Cerebellar nuclear complex (tissue), 1 donor: ENCODE data around the gene PPID.
"Not testable (repeated sequence)": the region's sequence is repeated elsewhere in the genome, so short reads cannot be mapped to it uniquely, and the experiment has no call there.

ENCODE experiments used
- DNase-seq, 2 experiments: peaks; one replicate each; lab custom pipeline; 2025; lab: John Stamatoyannopoulos, UW

PPID gene

DNA sequence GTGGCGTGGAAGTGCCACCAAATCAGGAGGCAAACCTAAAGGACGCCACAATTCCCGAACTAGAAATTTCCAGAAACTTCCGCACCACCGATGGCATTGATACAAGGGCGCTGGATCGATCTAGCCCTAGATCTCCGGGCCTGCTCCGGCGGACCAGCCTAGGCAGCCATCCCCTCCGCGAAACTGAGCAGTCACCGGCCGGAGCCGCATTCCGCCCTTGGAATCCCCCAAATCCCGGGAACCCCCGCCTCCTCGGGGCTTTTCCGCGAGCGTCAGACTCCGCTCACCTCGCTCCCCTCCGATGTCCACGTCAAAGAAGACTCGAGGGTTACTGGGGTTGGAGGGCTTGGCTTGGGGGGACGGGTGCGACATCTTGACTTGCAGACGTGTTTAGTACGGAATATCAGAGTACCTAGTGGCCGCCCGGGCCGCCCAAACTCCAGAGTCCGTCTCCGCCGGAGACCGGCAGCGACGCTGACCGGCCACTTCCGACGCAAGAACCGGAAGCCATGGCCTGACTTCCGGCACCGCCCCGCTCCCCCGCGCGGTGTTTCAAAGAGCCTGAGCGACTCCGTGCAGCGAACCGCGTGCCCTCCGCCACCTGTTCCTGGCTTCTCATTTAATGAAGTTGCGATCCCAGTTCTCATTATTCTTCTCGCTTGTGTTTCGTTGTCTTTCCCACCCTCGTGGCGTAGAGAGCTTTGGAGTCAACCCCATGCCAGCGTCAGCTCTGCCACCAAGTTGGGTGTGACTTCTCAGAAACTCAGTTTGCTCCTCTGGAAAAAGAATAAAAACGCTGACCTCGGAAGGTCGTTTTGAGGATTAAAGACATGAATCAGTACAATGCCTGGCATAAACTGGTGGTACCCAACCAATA lies at the start of gene PPID:
Gene PPID (minus strand): TSS at position 480 of the 877 bp plus-strand sequence. CDS start 108 bp downstream, at position 372.
- peak in 1 of 2 experiments; percentile 38 for DNase-seq

DNA sequence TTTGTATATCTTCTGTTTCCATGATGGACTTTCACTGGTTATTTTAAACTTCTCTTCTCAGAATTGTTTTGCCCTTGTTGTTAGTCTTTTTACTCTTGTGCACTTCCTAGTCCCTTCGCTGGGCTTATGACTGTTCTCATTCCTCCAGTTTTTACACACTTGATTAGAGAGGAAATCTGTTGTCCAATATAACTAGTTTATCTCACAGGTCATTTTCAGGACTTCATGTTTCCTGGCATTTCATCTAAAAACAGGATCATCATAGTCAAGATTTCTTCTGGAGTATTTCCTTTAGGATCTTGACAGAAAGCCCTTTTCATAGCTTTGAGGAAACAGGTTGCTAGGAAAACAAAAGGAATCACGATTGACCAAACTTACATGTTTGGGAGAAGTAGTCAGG lies 48.6 kb upstream of the PPID start:
- no peak for DNase-seq

DNA sequence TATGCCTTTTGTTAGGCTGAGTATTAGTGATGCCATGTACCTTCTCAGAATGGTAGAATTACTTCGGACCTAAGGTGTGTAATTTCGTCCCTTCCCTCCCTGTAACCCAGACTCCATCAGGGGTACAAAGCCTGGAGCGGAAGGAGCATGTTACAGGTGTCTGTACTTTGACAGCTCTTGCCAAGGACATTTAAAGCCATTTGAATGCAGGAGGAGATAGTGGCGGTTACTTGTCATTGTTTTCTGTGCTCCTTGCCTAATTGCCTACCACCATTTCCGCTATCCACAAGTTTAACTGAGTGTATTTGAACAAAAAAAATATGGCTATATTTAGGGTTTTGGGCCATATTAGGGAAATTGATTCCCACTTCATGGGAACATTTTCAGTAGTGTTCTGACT lies 47.5 kb upstream of the PPID start:
- DNase-seq: no peak

- DNase-seq: no peak
Observed at GRCh38 chr4:158769175-158769921, 46.2 kb upstream of the PPID start.

- DNase-seq: peak in 1 of 2 experiments; percentile 17
Observed at GRCh38 chr4:158768555-158769174, 45.5 kb upstream of the PPID start, which contains the start of gene FNIP2. TSS of gene FNIP2 (plus strand) at chr4:158769026. CDS start at chr4:158769213, 187 bp downstream.

- no peak for DNase-seq
Observed at GRCh38 chr4:158767451-158767850, 44.3 kb upstream of the PPID start.

- DNase-seq: no peak
Observed at GRCh38 chr4:158766434-158767044, 43.3 kb upstream of the PPID start.

GRCh38 chr4:158763462-158763861 lies 40.3 kb upstream of the PPID start:
- no peak for DNase-seq

- no peak for DNase-seq
Observed at GRCh38 chr4:158762553-158762952, 39.4 kb upstream of the PPID start.

GRCh38 chr4:158760866-158761265 lies 37.7 kb upstream of the PPID start:
- no peak for DNase-seq

DNA sequence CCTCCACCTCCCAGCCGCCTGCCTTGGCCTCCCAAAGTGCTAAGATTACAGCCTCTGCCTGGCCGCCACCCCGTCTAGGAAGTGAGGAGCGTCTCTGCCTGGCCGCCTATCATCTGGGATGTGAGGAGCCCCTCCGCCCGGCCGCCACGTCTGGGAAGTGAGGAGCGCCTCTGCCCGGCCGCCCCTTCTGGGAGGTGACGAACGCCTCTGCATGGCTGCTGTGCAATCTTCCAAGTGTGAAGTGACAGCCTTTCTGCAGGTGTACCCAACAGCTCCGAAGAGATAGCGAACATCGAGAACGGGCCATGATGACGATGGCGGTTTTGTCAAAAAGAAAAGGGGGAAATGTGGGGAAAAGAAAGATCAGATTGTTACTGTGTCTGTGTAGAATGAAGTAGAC lies 36.3 kb upstream of the PPID start:
- DNase-seq: not testable (repeated sequence)

GRCh38 chr4:158758703-158759102 lies 35.5 kb upstream of the PPID start:
- DNase-seq: no peak

DNA sequence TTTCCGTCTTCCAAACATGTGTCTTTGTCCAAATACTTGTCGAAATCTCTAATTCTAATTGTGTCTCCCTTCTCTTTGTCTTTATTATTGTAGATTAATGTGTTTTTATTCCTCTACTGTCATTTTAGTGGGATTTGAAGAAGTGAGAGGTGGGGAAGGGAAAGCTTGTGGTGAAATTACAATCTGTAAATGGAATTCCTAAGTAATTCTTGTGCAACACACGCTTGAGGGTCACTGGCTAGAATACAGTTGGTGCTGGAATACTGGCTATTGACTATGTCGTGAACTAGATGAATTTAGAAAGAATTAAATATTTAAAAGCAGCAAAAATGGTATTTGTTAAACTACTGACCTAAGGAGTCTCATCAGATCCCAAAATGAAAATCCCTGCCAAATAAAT lies 34.9 kb upstream of the PPID start:
- no peak for DNase-seq

GRCh38 chr4:158756588-158756987 lies 33.4 kb upstream of the PPID start:
- DNase-seq: no peak

DNA sequence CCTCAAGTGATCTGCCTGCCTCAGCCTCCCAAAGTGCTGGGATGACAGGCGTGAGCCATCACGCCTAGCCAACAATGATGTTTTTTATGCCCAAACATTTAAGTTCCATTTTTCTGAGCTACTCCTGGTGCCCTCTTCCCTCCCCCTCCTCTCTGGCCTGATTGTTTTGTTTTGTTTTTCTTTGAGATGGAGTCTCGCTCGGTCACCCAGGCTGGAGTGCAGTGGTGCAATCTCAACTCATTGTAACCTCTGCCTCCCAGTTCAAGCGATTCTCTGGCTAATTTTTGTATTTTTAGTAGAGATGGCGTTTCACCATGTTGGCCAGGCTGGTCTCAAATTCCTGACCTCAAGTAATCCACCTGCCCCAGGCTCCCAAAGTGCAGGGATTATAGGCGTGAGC lies 32.6 kb upstream of the PPID start:
- DNase-seq: not testable (repeated sequence)

DNA sequence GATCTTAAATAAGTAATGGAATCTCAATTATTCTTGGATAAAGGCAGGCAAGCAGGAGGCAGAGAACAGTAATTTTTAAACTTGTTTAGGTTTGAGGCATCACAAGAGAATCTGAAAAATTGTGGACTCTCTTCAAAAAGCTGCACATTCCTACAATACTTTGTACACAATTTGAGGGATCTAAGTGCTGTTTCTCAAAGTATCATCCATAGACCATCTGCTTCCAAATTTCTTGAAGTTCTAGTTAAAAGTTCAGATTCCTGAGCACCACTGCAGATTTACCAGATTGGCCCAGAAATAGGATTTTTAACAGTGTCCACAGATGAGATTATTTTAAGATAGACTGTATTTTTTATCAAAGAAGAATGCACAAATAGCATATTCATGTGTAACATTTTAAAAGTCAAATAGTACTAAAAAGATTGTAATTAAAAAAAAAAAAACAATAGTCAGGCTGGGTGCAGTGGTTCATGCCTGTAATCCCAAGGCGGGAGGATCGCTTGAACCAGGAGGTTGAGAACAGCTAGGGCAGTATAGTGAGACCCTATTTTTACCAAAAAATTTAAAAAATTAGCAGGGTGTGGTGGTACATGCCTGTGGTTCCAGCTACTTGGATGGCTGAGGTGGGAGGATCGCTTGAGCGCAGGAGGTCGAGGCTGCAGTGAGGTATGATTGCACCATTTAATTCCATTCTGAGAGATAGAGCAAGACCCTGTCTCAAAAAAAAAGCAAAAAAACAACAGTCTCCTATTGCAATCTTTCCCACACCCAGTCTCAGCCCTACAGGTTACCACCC lies 31.4 kb upstream of the PPID start:
- no peak for DNase-seq

DNA sequence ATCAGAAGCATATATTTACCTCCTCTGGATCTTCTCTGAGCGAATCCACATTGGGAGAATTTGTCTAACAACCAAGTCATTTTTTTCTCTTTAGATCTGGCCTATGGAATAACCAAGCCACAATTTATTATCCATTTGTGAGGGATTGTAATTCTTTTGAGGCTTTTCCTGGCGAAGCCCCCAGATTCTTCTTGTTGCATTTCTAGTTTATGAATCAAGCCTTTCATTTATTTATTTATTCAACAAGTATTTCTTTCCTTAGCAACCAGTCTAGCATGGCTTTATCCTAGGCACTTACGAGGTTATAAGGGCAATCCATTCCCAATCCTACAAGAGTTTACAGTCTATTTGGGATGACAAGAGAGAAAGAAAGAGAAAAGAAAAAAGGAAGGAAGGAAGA lies 27.2 kb upstream of the PPID start:
- DNase-seq: no peak

GRCh38 chr4:158746537-158746936 lies 23.3 kb upstream of the PPID start:
- not testable (repeated sequence) for DNase-seq

- no peak for DNase-seq
Observed at GRCh38 chr4:158741326-158742021, 18.3 kb upstream of the PPID start.

- no peak for DNase-seq
Observed at GRCh38 chr4:158739600-158739999, 16.4 kb upstream of the PPID start.

DNA sequence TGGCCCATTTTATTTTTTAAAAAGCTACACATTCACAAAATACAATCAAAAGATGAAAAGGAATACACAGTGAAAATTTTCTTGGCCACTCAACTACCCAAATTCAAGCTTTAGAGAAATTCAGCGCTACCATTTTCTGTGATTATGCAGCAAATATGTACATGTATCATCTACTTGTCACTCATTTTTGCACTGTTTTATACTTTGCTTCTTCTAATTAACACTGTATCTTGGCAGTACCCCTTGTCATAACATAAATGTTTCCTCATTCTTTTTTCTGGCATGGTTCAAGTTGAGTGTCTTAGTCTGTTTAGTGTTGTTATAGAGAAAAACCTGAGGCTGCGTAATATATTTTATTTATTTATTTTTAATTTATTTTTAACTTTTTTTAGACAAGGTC lies 15.7 kb upstream of the PPID start:
- DNase-seq: no peak
